GM19035 (cell line): ENCODE results near the gene CLEC4A.
"Not testable (repeated sequence)": the region's sequence is repeated elsewhere in the genome, so short reads cannot be mapped to it uniquely, and the experiment has no call there.

ENCODE experiments used
- ATAC-seq: cut with Tn5 transposase; IDR thresholded peaks from one replicate; pipeline ENCODE4 v1.9.1; 2021; ENCODE audit not compliant: unreplicated experiment

The CLEC4A gene

GRCh38 chr12:8133636-8134397, 10.4 kb downstream of the CLEC4A start:
- ATAC-seq, result not testable (repeated sequence)

GRCh38 chr12:8134398-8134930, 11.0 kb downstream of the CLEC4A start:
- ATAC-seq, result not testable (repeated sequence)

- ATAC-seq, result not testable (repeated sequence)
These were observed 18.2 kb downstream of the CLEC4A start for GRCh38 chr12:8141647-8142046.

GRCh38 chr12:8143261-8143660, 19.8 kb downstream of the CLEC4A start:
- no peak for ATAC-seq

- ATAC-seq, result no peak
These were observed 22.5 kb downstream of the CLEC4A start for GRCh38 chr12:8145754-8146441.

GRCh38 chr12:8146442-8146771, 23.0 kb downstream of the CLEC4A start:
- ATAC-seq, result no peak

GRCh38 chr12:8154526-8154925, 31.1 kb downstream of the CLEC4A start:
- no peak for ATAC-seq

GRCh38 chr12:8156416-8156815, 33.0 kb downstream of the CLEC4A start:
- no peak for ATAC-seq

- ATAC-seq, result no peak
These were observed 33.4 kb downstream of the CLEC4A start, which contains the start of gene ZNF705A for GRCh38 chr12:8156845-8157244. Gene ZNF705A (plus strand): TSS chr12:8157015. CDS start chr12:8172626, 15,611 bp downstream.

GRCh38 chr12:8157484-8158198, 34.2 kb downstream of the CLEC4A start:
- no peak for ATAC-seq

- not testable (repeated sequence) for ATAC-seq
These were observed 49.5 kb downstream of the CLEC4A start for GRCh38 chr12:8172911-8173310.

GRCh38 chr12:8179989-8180585, 56.7 kb downstream of the CLEC4A start:
- ATAC-seq, result not testable (repeated sequence)

- ATAC-seq, result not testable (repeated sequence)
These were observed 57.9 kb downstream of the CLEC4A start for GRCh38 chr12:8181271-8181670.

- ATAC-seq, result not testable (repeated sequence)
These were observed 59.5 kb downstream of the CLEC4A start for GRCh38 chr12:8182923-8183322.

- ATAC-seq, result not testable (repeated sequence)
These were observed 59.9 kb downstream of the CLEC4A start for GRCh38 chr12:8183346-8183745.

GRCh38 chr12:8184206-8184605, 60.8 kb downstream of the CLEC4A start:
- not testable (repeated sequence) for ATAC-seq

- ATAC-seq, result not testable (repeated sequence)
These were observed 64.7 kb downstream of the CLEC4A start for GRCh38 chr12:8188088-8188487.
